ENCODE data around the gene BCR. TPM values are rescaled to one million over a fixed set of nuclear protein-coding genes. Genes with fewer than 3 reads are reported as not detected.

Gene BCR
- total RNA-seq, 1 donor from 2014 or later = 78.3 TPM

- H3K27ac ChIP-seq = peak overlapping the region; percentile 76
Observed at GRCh38 chr22:23282986-23283385, 102.7 kb downstream of the BCR start.

GRCh38 chr22:23283591-23284503 is 103.5 kb downstream of the BCR start:
- no peak for TF ChIP-seq CTCF (IDR thresholded peaks at IDR 0.05)
- Histone ChIP-seq H3K27ac (peak overlapping the region; percentile 76), H3K36me3 (peaks cover 34% of the 10 kb centered on the region), H3K9me3 (no peaks in the 10 kb centered on the region), H3K27me3 (no peaks in the 10 kb centered on the region), H3K4me1 (peaks cover 22% of the 10 kb centered on the region), H3K4me3 (no peak overlapping the region)
- ATAC-seq (no peak), DNase-seq (no peak)
- intact Hi-C loops (cut with DNase I) = loop anchor here (2.0 kb wide), 1 partner anchor 105 kb away; no protein-coding TSS in a partner anchor

More at GRCh38 chr22:23282986-23283385, 102.7 kb downstream of the BCR start:
- DNase-seq (no peak), ATAC-seq (no peak)
- no peak for TF ChIP-seq CTCF (IDR thresholded peaks at IDR 0.05)
- Histone ChIP-seq H3K4me1 (peaks cover 29% of the 10 kb centered on the region), H3K4me3 (no peak overlapping the region), H3K36me3 (peaks cover 34% of the 10 kb centered on the region), H3K9me3 (no peaks in the 10 kb centered on the region), H3K27me3 (no peaks in the 10 kb centered on the region)
- intact Hi-C loops (cut with DNase I) = loop anchor here (2.0 kb wide), 1 partner anchor 104 kb away; no protein-coding TSS in a partner anchor

GRCh38 chr22:23284504-23285033 is 104.3 kb downstream of the BCR start:
- ATAC-seq = no peak
- DNase-seq = no peak
- Histone ChIP-seq H3K36me3 (peaks cover 38% of the 10 kb centered on the region), H3K4me3 (no peak overlapping the region), H3K27me3 (no peaks in the 10 kb centered on the region), H3K9me3 (no peaks in the 10 kb centered on the region), H3K4me1 (peaks cover 16% of the 10 kb centered on the region), H3K27ac (no peak overlapping the region)
- TF ChIP-seq CTCF (IDR thresholded peaks at IDR 0.05) = no peak
- intact Hi-C loops (cut with DNase I) = no loop called here

GRCh38 chr22:23285236-23285635 is 104.9 kb downstream of the BCR start:
- no peak overlapping the region for H3K27ac ChIP-seq
- intact Hi-C loops (cut with DNase I) = no loop called here

GRCh38 chr22:23285734-23286133 is 105.4 kb downstream of the BCR start:
- intact Hi-C loops (cut with DNase I) = no loop called here
- peaks cover 16% of the 10 kb centered on the region for H3K4me1 ChIP-seq
- DNase-seq (no peak), ATAC-seq (peak; percentile 16)
- no peak overlapping the region for H3K27ac ChIP-seq
- no peak for TF ChIP-seq CTCF (IDR thresholded peaks at IDR 0.05)
- H3K27me3 ChIP-seq = no peaks in the 10 kb centered on the region
- no peaks in the 10 kb centered on the region for H3K9me3 ChIP-seq
- H3K36me3 ChIP-seq = peaks cover 38% of the 10 kb centered on the region
- H3K4me3 ChIP-seq = no peak overlapping the region

More at GRCh38 chr22:23285236-23285635, 104.9 kb downstream of the BCR start:
- Histone ChIP-seq H3K9me3 (no peaks in the 10 kb centered on the region), H3K4me1 (peaks cover 13% of the 10 kb centered on the region), H3K36me3 (peaks cover 40% of the 10 kb centered on the region), H3K27me3 (no peaks in the 10 kb centered on the region), H3K4me3 (no peak overlapping the region)
- no peak for DNase-seq
- no peak for ATAC-seq
- TF ChIP-seq CTCF (IDR thresholded peaks at IDR 0.05) = no peak

All from upper lobe of right lung (tissue), 1 donor.